Measurements from ENCODE around the gene CLIC3.

CLIC3 gene

DNA sequence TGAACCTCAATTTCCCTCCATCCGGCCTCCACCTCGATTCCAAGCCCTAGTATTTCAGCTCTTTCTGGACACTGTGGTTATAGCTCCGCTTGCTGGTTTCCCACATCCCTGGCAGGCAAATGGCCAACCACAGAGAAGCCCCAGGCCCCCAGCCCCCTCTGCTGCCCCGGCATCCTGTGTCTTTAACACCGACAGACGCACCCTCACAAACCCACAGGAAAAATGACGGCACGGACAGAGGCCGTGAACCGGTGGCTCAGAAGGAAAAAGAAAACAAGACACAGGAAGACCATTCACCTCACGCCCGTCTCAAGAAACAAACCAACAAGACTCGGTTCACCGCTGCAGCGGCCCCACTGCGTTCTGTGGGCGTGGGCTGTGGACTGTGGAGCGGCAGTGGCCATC is 1.5 kb upstream of the CLIC3 start:
- DNase-seq: no peak

DNA sequence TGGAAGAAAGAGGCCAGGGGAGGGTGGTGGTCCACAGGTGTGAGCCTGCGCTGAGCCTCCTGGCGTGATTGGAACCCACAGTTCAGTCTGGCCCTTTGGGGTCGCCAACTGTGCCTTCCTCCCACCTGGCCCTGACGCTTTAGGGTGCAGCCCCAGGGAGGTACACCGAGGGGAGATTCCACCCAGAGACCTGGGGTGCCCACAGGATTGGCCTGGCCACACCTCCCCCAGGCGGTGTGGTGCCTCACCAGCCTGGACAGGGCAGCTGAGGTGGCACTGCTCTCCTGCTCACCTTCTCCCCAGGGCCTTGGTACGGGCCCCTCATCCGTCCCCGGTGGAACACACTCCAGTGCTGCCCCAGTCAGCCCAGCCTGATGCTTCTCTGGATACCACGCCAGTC is 1.0 kb upstream of the CLIC3 start:
- no peak for DNase-seq

DNA sequence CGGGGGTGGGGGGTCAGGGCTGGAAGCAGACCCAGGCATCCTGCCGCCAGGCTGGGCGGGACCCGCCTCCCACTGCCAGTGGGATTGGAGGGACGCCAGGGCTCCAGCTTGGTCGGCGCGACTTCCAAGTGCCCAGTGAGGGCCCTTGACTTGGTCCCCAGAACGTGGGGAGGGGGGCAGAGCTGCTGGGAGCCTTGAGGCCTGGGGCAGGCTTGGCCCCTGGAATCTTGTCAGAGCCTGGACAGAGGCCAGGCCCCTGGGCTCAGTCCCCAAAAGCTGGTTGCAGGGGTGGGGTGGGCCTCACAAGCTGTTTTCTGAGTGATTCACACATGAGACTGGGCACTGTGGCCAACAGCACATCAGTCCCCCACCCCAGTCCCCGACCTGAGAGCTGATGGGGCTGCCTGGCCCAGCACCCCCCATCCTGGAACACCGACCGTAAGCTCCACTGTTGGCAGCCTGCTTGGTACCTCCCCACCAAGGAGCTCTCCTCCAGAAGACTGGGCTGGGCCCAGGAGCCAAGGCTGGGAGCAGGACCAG is 526 bp downstream of the CLIC3 start:
- DNase-seq: peak; percentile 26

DNA sequence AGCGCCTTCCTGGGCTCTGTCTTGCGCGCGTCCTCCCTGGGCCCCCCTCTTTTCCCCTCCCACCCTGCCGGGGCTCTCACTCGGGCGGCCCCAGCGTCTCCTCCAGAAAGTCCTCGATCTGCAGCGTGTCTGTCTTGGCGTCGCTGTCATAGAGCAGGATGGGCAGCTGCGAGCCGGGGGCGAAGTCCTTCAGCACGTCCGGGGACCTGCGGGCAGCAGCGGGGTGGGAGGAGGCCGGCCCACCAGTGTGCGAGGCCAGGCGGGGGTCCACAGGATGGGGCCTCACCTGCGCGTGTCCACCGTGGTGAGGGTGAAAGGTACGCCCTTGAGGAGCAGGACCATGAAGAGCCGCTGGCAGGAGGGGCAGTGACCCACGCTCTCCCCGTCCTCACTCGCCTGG is 1.0 kb downstream of the CLIC3 start:
- no peak for DNase-seq

DNA sequence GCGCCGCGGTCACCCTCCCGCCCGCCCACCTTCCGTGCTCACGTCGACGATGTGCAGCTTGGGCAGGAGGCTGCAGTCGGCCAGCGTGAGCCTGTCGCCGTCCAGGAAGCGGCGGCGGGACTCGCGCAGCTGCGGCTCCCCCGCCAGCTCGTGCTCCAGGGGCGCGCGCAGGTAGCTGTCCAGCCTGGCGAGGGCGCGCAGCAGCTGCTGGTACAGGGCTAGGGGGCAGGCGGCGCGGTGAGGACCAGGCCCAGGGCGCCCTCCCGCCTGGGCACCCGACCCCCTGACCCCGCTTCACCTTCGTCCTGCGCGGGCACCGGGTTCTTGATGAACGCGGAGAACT is 1.5 kb downstream of the CLIC3 start:
- no peak for DNase-seq

DNA sequence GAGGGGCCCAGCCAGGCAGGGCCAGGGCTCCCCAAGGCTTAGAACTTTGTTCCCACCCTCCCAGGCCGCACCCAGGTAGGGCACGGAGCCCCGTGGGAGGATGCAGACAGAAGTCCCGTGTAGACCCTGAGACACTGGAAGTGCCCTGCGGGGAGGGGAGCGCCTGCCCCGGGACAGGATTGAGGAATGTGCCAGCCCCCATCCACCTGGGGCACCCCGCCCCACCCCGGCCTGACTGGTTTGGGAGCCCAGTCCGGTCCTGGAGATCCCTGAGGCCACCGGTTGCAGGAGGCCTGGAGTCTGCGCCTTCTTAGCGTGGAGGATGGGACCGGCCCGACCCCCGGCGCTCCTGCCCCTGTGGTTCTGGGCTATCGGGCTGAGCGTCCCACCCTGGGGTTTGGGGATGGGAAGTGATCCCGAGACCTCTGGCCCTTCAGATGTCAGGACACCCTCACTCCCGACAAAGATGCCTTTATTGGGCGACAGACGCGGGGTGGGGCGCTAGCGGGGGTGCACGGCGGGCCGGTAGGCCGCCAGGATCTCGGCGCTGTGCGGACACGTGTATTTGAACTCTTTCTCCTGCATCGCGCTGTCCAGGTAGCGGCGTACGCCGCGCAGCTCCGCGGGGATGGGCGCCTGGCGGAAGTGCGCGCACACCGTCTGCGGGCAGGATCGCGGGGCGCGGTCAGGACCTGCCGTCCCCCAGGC is 2.0 kb downstream of the CLIC3 start:
- DNase-seq: no peak

DNA sequence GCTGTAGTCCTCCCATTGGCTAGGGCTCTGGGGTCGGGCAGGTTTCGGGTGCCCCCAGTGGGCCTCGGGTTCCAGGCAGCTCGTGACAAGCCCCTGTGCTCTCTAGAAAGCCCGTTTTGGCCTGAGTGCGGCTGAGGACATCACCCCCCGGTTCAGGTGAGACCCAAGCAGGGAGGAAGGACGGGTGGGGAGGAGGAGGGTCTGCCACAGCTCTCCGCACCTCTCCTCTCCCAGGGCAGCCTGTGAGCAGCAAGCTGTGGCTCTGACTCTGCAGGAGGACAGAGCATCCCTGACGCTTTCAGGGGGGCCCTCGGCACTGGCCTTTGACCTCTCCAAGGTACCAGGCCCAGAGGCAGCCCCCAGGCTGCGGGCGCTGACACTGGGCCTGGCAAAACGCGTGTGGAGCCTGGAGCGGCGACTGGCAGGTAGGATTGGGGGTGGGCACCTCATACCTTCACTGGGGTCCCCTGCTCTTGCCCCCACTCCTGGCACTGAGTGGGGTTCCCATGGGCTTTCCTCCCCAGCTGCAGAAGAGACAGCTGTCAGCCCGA is 3.5 kb downstream of the CLIC3 start:
- DNase-seq: no peak

DNA sequence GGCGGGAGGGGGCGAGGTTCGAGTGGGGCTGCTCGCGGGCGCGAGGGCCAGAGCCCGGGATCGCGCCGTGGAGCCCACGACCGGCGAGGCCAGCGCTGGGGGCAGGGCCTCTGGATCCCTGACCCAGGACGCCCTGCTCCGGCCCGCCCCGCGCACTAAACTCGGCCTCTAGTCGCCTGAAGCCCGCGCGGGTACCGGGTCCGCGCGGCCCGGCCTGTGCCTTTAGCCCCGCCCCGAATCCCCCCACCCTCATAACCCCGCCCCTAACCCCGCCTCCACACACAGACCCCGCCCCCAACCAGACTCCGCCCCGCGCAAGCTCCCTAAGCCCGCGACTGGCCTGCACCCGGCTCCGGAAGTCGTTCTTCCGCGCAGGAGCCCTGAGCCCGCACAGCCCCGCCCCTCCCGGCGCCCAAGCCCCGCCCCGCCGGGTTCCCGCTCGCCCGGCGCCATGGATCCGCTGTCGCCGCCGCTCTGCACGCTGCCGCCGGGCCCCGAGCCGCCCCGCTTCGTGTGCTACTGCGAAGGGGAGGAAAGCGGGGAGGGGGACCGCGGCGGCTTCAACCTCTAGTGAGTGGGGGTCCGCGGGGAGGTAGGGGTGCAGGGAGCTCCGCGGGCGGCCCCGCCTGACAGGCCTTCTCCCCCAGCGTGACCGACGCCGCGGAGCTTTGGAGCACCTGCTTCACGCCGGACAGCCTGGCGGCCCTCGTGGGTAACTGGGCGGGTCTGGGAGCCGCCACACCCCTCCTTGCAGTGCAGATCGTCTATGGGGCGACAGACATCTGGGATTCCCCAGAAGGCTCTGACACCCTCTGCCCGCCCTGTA is 4.2 kb downstream of the CLIC3 start, which contains the start of gene PAXX:
Gene PAXX (plus strand): TSS at position 430 of the 826 bp plus-strand sequence. CDS start 22 bp downstream, at position 452.
- DNase-seq: peak; percentile 86

- no peak for DNase-seq
Observed at GRCh38 chr9:136990242-136990911, 6.0 kb downstream of the CLIC3 start.

DNA sequence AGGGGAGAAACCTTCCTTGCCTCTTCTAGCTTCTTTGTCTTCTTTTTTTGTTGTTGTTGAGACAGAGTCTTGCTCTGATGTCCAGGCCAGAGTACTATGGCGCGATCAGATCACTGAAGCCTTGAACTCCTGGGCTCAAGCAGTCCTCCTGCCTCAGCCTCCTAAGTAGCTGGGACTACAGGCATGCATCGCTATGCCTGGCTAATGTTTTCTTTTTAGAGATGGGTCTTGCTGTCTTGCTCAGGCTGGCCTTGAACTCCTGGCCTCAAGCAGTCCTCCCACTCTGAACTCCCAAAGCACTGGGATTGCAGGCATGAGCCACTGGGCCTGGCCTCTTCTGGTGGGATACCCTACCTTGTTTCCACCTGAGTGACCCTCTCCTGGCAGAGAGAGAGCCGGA is 7.5 kb downstream of the CLIC3 start:
- DNase-seq: no peak

- DNase-seq: no peak
Observed at GRCh38 chr9:136985853-136986252, 10.5 kb downstream of the CLIC3 start.

- no peak for DNase-seq
Observed at GRCh38 chr9:136985027-136985602, 11.3 kb downstream of the CLIC3 start.

- DNase-seq: no peak
Observed at GRCh38 chr9:136984464-136985026, 11.8 kb downstream of the CLIC3 start.

DNA sequence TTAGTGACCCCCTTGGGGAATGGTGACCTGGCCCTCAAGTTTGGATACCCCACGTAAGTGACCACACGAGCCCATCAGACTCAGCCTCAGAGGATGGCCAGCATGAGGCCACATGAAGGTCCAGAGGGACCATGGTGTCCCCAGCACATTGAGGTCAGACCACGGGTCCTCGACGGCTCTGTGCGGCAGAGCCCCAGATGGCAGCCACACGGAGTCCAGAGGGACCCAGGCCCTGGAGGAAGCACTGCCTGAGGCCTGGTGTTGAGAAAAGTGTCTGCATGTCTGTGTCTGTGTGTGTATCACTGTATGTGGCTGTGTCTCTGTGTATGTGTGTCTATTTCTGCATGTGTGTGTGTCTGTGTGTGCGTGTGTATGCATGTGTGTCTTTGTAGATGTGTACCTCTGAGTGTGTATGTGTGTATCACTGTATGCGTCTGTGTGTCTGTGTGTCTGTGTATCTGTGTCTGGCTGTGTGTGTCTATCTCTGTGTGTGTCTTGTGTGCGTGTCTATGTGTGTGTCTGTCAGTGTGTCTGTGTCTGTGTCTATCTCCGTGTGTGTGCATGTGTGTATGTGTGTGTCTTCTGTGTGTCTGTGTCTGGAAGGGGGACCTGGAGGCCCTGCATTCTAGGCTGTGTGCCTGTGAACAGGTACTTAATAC is 12.6 kb downstream of the CLIC3 start:
- no peak for DNase-seq

DNA sequence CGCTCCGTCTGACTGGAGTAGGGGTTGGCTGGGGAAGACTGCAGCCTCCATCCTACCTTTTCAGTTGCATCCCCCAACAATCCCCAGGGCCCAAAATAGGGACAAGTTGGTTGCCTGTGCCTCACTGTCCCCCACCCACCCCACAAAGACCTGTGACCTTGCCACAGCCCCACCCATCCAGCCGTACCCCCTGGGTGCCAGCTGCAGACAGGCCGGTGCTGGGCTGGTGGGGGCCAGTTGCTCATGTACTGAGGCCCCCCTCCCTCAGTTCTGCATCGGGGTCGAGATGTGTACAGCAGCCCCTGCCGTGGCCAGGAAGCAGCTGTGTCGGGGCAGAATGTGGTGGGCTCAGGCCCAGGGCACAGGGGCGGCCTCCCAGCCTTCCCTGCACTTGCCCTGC is 13.2 kb downstream of the CLIC3 start:
- DNase-seq: no peak

DNA sequence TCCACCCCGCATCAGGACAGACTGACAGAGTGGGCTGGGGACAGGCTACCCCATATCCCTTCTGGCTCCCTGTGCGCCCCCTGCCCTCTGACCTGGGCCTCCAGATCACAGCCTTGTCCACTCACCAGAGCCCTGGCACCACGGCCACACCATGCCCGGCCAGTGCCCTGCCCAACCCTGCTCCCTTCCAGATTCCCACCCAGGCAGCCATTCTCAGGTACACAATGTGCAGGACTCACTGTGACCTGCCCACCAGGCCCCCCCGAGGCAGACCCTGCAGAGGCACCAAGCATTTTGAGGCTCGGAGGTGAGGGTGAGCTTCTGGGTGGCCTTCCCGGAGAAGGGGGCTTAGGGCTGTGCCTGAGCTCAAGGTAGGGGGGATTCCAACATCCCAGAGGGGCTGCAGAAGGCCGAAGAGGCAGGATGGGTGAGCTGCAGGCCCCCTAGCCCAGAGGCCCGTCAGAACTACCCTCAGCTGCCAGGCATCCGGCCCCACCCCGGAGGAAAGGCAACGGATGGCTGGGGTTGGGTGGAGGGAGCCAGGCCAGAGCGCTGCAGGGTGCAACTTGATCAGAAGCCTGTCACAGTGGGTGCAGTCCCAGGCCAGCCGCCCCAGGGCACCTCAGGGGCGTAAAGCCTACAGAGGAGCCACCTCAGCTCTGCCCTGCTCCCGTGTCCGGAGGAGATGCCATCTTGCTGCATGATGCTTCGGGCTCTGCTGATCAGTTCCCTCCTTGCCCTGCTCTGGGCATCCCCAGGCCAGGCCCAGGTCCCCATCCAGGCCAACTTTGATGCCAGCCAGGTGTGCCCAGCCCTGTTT is 13.9 kb downstream of the CLIC3 start, which contains the start of gene LCNL1:
Gene LCNL1 (plus strand): TSS at position 762 of the 820 bp plus-strand sequence. CDS start 594 bp downstream, outside the sequence.
- DNase-seq: no peak

- DNase-seq: no peak
Observed at GRCh38 chr9:136981588-136982231, 14.7 kb downstream of the CLIC3 start.

DNA sequence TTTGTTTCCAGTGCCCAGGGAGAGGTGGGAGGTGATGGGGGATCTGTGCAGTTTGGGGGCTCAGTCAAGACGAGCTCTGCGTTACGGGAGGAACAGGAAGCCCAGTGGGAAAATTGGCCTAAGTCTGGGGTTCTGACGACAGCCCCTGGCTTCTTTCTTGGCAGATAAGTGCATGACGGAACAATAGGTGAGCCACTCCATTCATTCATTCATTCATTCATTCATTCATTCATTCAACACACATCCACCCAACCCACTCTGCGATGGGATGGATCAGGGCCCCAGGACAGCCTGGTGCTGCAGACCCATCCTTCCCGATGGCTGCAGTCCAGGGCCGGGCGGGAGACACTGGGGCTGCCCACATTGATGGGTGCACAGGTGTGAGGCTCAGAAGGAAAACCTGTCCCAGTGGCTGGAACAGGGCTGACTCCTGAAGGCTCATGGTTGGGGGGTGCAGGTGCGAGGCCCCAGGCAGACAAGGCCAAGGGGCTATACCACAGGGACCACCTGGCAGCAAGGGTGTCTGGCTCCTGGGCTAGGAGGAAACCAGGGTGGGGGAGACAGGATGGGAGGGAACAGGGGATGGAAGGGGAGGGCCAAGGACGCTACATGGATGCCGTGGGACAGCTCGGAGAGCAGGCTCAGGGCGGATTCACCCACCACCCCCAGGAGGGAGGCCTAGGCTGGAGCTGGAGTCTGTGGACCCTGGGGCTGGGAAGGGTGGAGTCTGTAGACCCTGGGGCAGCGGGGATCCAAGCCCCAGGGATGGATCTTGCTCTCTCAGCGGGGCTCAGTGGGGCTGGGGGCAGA is 15.5 kb downstream of the CLIC3 start:
- DNase-seq: no peak
